ENCODE results near the gene TOPBP1. TPM values are rescaled to one million over a fixed set of nuclear protein-coding genes. Genes with fewer than 3 reads are reported as not detected.

TOPBP1 gene
- total RNA-seq, 1 donor from 2014 or later = 49.9 TPM

- DNase-seq (no peak), ATAC-seq (ENCODE audit: low read depth) (no peak)
- ChIA-PET POLR2A (no interaction called here), CTCF (no interaction called here)
- intact Hi-C loops (cut with micrococcal nuclease) = no loop called here
- no peaks in the 10 kb centered on the region for H3K27me3 Mint-ChIP-seq
- no peak for TF ChIP-seq CTCF (IDR thresholded peaks at IDR 0.05)
- H3K9me3 Mint-ChIP-seq = peaks cover 2% of the 10 kb centered on the region
- H3K4me1 Mint-ChIP-seq = no peaks in the 10 kb centered on the region
- no peak overlapping the region for H3K4me3 Mint-ChIP-seq
- H3K36me3 Mint-ChIP-seq (ENCODE audit: low read depth) = peaks cover 66% of the 10 kb centered on the region
- no peak overlapping the region for H3K27ac Mint-ChIP-seq
These were observed 54.8 kb downstream of the TOPBP1 start for GRCh38 chr3:133606902-133607301.

- intact Hi-C loops (cut with micrococcal nuclease) = no loop called here
- ChIA-PET CTCF (no interaction called here), POLR2A (no interaction called here)
- peaks cover 2% of the 10 kb centered on the region for H3K9me3 Mint-ChIP-seq
- ATAC-seq (ENCODE audit: low read depth) (no peak), DNase-seq (no peak)
- no peak overlapping the region for H3K27ac Mint-ChIP-seq
- no peaks in the 10 kb centered on the region for H3K4me1 Mint-ChIP-seq
- no peaks in the 10 kb centered on the region for H3K27me3 Mint-ChIP-seq
- H3K4me3 Mint-ChIP-seq = no peak overlapping the region
- H3K36me3 Mint-ChIP-seq (ENCODE audit: low read depth) = peaks cover 69% of the 10 kb centered on the region
- TF ChIP-seq CTCF (IDR thresholded peaks at IDR 0.05) = no peak
These were observed 55.4 kb downstream of the TOPBP1 start for GRCh38 chr3:133606342-133606741.

DNA sequence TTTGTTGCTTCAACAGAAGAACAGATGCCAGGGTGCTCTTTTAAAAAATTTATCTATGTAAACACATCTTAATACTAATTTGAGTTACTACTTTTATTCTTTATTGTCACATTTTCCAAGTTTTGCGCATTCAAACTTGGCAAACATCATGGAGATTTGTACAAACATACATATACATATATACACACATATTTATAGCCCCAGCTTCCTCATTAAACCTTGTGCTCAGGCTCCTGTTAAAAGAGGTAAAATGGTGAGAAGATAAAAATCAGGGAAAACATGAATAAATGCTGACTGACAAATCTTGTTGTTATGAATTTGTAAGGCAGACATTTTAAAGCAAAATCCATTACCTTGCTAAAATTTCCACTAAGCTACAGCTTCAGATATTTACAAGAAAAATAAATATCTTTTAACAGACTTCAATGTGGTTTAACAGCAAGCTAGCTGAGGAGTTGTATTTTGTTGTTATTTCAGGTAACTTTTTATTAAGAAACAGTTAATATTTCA, 61.1 kb downstream of the TOPBP1 start:
- peaks cover 39% of the 10 kb centered on the region for H3K36me3 Mint-ChIP-seq (ENCODE audit: low read depth)
- no peaks in the 10 kb centered on the region for H3K9me3 Mint-ChIP-seq
- H3K4me3 Mint-ChIP-seq = no peak overlapping the region
- TF ChIP-seq CTCF (IDR thresholded peaks at IDR 0.05) = no peak
- DNase-seq (no peak), ATAC-seq (ENCODE audit: low read depth) (no peak)
- POLR2A ChIA-PET = no interaction called here
- CTCF ChIA-PET = no interaction called here
- H3K4me1 Mint-ChIP-seq = no peaks in the 10 kb centered on the region
- intact Hi-C loops (cut with micrococcal nuclease) = loop anchor here (5.0 kb wide), 1 partner anchor 37 kb away; no protein-coding TSS in a partner anchor
- no peak overlapping the region for H3K27ac Mint-ChIP-seq
- H3K27me3 Mint-ChIP-seq = no peaks in the 10 kb centered on the region

- Mint-ChIP-seq H3K4me1 (peaks cover 2% of the 10 kb centered on the region), H3K9me3 (no peaks in the 10 kb centered on the region), H3K27ac (no peak overlapping the region), H3K4me3 (no peak overlapping the region), H3K27me3 (no peaks in the 10 kb centered on the region), H3K36me3 (ENCODE audit: low read depth) (peaks cover 29% of the 10 kb centered on the region)
- intact Hi-C loops (cut with micrococcal nuclease) = no loop called here
- TF ChIP-seq CTCF (IDR thresholded peaks at IDR 0.05) = no peak
- ChIA-PET POLR2A (no interaction called here), CTCF (no interaction called here)
- ATAC-seq (ENCODE audit: low read depth) = no peak
- DNase-seq = no peak
These were observed 62.5 kb downstream of the TOPBP1 start for GRCh38 chr3:133599280-133599679.

GRCh38 chr3:133598405-133598804, 63.3 kb downstream of the TOPBP1 start:
- intact Hi-C loops (cut with micrococcal nuclease) = no loop called here
- POLR2A ChIA-PET = no interaction called here
- Mint-ChIP-seq H3K9me3 (no peaks in the 10 kb centered on the region), H3K4me1 (peaks cover 2% of the 10 kb centered on the region), H3K27ac (no peak overlapping the region), H3K4me3 (no peak overlapping the region), H3K36me3 (ENCODE audit: low read depth) (peaks cover 29% of the 10 kb centered on the region), H3K27me3 (no peaks in the 10 kb centered on the region)
- no peak for ATAC-seq (ENCODE audit: low read depth)
- no peak for DNase-seq
- no peak for TF ChIP-seq CTCF (IDR thresholded peaks at IDR 0.05)
- CTCF ChIA-PET = no interaction called here

Data from activated B cell treated with CpG ODN at 0.5 μM for 24 hours (primary cell).